ENCODE measurements around the gene CTSK. TPM values are rescaled to one million over a fixed set of nuclear protein-coding genes. Genes with fewer than 3 reads are reported as not detected.

The CTSK gene
- total RNA-seq, 1 experiment from 2014 or later: 2.7 TPM

DNA sequence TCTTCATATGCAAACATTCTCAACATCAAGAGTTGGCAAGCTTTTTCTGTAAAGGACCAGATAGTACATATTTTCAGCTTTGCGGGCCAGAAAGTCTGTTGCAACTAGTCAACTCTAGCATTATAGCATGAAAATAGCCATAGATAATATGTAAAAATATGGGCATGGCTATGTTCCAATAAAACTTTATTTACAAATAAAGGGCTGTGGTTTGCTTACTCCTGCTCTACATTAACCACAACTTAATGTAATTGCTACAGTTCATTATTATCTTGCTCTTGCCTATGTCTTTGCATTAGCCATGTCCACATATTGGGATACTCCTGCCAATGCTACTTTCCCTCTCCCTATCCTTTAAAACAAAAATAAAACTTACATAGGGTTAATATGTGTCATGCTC lies 24.5 kb upstream of the CTSK start:
- Histone ChIP-seq H3K9me3 (no peaks in the 10 kb centered on the region), H3K4me1 (no peaks in the 10 kb centered on the region; the same call in 1 of the 2 replicates), H3K36me3 (ENCODE audit: control insufficient read depth, insufficient read depth, low read length) (no peaks in the 10 kb centered on the region; the same call in 1 of the 2 replicates), H3K27me3 (replicated peaks; ENCODE audit: control insufficient read depth, insufficient read depth, low read length) (no peaks in the 10 kb centered on the region), H3K4me3 (ENCODE audit: low read depth, low read length) (no peak overlapping the region)
- no peaks in the 10 kb centered on the region for H3K9me3 Mint-ChIP-seq (ENCODE audit: unreplicated experiment)
- no TSS peak for BruUV-seq (replicated peaks)
- intact Hi-C loops (cut with micrococcal nuclease; ENCODE audit: unreplicated experiment): no loop called here
- H3K4me1 Mint-ChIP-seq (ENCODE audit: low read depth, unreplicated experiment): peaks cover 6% of the 10 kb centered on the region
- TF ChIP-seq, protein P1, sequence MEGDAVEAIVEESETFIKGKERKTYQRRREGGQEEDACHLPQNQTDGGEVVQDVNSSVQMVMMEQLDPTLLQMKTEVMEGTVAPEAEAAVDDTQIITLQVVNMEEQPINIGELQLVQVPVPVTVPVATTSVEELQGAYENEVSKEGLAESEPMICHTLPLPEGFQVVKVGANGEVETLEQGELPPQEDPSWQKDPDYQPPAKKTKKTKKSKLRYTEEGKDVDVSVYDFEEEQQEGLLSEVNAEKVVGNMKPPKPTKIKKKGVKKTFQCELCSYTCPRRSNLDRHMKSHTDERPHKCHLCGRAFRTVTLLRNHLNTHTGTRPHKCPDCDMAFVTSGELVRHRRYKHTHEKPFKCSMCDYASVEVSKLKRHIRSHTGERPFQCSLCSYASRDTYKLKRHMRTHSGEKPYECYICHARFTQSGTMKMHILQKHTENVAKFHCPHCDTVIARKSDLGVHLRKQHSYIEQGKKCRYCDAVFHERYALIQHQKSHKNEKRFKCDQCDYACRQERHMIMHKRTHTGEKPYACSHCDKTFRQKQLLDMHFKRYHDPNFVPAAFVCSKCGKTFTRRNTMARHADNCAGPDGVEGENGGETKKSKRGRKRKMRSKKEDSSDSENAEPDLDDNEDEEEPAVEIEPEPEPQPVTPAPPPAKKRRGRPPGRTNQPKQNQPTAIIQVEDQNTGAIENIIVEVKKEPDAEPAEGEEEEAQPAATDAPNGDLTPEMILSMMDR (IDR thresholded peaks at IDR 0.05; ENCODE audit: insufficient read depth in 1 of 2, low read depth in 1 of 2, low read length in 1 of 2, severe bottlenecking in 1 of 2, unreplicated experiment in 1 of 2): no peak
- H3K4me3 Mint-ChIP-seq (ENCODE audit: unreplicated experiment): no peak overlapping the region
- H3K27me3 Mint-ChIP-seq (ENCODE audit: insufficient read depth, unreplicated experiment): no peaks in the 10 kb centered on the region
- H3K36me3 Mint-ChIP-seq (ENCODE audit: insufficient read depth, unreplicated experiment): peaks cover 75% of the 10 kb centered on the region
- no peak overlapping the region for H3K27ac Mint-ChIP-seq (ENCODE audit: unreplicated experiment)
- no peak for DNase-seq
- ChIA-PET CTCF (no interaction called here), POLR2A (interaction anchor here (0.6 kb wide), 1 partner anchor 148 kb away, joined by 6 read pairs; no protein-coding TSS in a partner anchor)

GRCh38 chr1:150829751-150830150 lies 21.7 kb upstream of the CTSK start:
- Histone ChIP-seq H3K36me3 (ENCODE audit: control insufficient read depth, insufficient read depth, low read length) (no peaks in the 10 kb centered on the region; the same call in 1 of the 2 replicates), H3K9me3 (no peaks in the 10 kb centered on the region), H3K4me3 (ENCODE audit: low read depth, low read length) (no peak overlapping the region), H3K4me1 (no peaks in the 10 kb centered on the region), H3K27me3 (replicated peaks; ENCODE audit: control insufficient read depth, insufficient read depth, low read length) (no peaks in the 10 kb centered on the region)
- Mint-ChIP-seq H3K27me3 (ENCODE audit: insufficient read depth, unreplicated experiment) (no peaks in the 10 kb centered on the region), H3K4me3 (ENCODE audit: unreplicated experiment) (no peak overlapping the region), H3K27ac (ENCODE audit: unreplicated experiment) (no peak overlapping the region), H3K9me3 (ENCODE audit: unreplicated experiment) (no peaks in the 10 kb centered on the region), H3K36me3 (ENCODE audit: insufficient read depth, unreplicated experiment) (peaks cover 74% of the 10 kb centered on the region), H3K4me1 (ENCODE audit: low read depth, unreplicated experiment) (no peaks in the 10 kb centered on the region)
- TF ChIP-seq, protein P1 (IDR thresholded peaks at IDR 0.05; ENCODE audit: insufficient read depth in 1 of 2, low read depth in 1 of 2, low read length in 1 of 2, severe bottlenecking in 1 of 2, unreplicated experiment in 1 of 2): peak; percentile 30 to 44
- CTCF ChIA-PET: no interaction called here
- no peak for DNase-seq
- no TSS peak for BruUV-seq (replicated peaks)
- intact Hi-C loops (cut with micrococcal nuclease; ENCODE audit: unreplicated experiment): no loop called here
- POLR2A ChIA-PET: no interaction called here

DNA sequence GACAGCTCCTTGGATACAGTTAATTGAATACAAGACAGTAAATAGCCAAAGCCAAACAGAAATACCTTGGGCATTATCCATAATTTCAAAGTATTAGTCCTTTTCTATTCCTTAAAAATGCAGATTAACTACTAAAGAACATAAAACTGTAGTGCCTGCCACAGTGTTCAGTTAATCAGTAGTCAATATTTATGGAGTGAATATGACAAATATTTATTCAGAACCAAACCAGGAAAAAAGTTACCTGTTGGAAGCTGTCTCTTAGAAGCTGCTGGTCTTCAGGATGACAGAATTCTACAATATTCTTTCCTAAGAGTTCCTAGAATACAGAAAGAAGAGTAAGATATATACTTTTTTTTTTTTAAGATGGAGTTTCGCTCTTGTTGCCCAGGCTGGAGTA lies 18.2 kb upstream of the CTSK start:
- TF ChIP-seq, protein P1 (IDR thresholded peaks at IDR 0.05; ENCODE audit: insufficient read depth in 1 of 2, low read depth in 1 of 2, low read length in 1 of 2, severe bottlenecking in 1 of 2, unreplicated experiment in 1 of 2): no peak
- H3K4me3 ChIP-seq (ENCODE audit: low read depth, low read length): no peak overlapping the region
- POLR2A ChIA-PET: no interaction called here
- Mint-ChIP-seq H3K27ac (ENCODE audit: unreplicated experiment) (no peak overlapping the region), H3K4me3 (ENCODE audit: unreplicated experiment) (no peak overlapping the region), H3K36me3 (ENCODE audit: insufficient read depth, unreplicated experiment) (peaks cover 52% of the 10 kb centered on the region), H3K4me1 (ENCODE audit: low read depth, unreplicated experiment) (no peaks in the 10 kb centered on the region), H3K9me3 (ENCODE audit: unreplicated experiment) (no peaks in the 10 kb centered on the region), H3K27me3 (ENCODE audit: insufficient read depth, unreplicated experiment) (no peaks in the 10 kb centered on the region)
- no TSS peak for BruUV-seq (replicated peaks)
- intact Hi-C loops (cut with micrococcal nuclease; ENCODE audit: unreplicated experiment): no loop called here
- no peaks in the 10 kb centered on the region for H3K9me3 ChIP-seq
- CTCF ChIA-PET: interaction anchor here (1.0 kb wide), 1 partner anchor 13 kb away, joined by 5 read pairs; no protein-coding TSS in a partner anchor
- no peaks in the 10 kb centered on the region for H3K27me3 ChIP-seq (replicated peaks; ENCODE audit: control insufficient read depth, insufficient read depth, low read length)
- no peak for DNase-seq
- H3K36me3 ChIP-seq (ENCODE audit: control insufficient read depth, insufficient read depth, low read length): no peaks in the 10 kb centered on the region; the same call in 1 of the 2 replicates
- H3K4me1 ChIP-seq: no peaks in the 10 kb centered on the region

Data from Caco-2 (cell line).